ENCODE measurements around the gene TRIP10.

Gene TRIP10

DNA sequence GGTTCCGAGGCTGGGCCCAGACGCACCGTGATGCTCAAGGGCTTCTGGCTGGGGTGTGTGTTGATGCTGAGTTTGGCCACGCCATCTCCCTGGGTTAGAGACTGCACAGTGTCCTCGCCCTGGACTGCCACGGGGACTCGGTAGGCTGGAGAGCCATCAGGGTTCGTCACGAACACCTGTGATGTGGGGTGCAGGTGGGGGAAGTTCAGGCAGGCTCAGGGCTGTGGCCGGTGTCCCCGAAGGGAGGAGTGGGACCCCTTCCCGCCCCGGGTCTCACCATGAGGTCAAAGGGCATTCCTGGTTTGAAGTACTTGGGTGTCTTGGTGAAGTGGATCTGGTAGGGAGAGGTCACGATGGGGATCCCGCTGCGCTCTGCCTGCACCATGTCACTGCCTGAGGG, 27.2 kb upstream of the TRIP10 start:
- no peak for DNase-seq (ENCODE audit: low spot score)

DNA sequence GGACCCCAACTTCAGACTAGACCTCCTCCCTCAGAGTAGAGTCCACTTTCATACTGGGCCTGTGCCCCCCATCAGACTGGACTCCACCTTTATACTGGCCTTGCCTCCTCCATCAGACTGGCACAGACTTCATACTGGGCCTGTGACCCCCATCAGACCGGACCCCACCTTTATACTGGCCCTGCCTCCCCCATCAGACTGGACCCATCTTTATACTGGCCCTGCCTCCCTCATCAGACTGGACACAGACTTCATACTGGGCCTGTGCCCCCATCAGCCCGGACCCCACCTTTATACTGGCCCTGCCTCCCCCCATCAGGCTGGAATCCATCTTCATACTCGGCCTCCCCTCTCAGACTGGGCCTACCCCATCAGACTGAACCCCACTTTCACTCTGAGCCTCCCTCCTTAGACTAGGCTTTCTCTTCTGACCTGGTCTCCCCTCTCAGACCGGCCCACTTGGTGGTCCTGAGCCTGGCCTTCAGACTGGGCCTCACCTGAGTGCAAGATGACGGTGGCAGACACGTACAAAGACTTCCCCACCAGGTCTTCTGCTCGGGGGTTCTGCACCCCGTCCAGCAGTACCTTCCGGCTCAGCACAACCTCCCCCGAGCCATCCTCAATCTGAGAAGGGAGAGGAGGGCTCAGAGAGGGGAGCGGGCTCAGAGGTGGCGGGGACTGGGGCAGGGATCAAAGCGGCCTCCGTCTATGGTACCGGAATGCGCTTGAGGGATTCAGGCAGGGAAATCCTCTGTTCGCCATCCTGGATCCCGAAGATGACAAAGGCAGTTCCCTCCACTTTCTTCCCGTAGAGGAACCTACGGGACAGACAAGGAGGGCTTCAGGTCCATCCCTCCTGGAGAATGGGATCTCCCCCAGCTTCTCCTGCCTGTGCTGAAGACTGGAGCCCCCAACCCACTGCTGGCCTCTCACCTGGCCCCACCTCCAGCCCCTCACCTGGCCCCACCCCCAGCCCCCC, 26.5 kb upstream of the TRIP10 start:
- DNase-seq (ENCODE audit: low spot score): no peak

DNA sequence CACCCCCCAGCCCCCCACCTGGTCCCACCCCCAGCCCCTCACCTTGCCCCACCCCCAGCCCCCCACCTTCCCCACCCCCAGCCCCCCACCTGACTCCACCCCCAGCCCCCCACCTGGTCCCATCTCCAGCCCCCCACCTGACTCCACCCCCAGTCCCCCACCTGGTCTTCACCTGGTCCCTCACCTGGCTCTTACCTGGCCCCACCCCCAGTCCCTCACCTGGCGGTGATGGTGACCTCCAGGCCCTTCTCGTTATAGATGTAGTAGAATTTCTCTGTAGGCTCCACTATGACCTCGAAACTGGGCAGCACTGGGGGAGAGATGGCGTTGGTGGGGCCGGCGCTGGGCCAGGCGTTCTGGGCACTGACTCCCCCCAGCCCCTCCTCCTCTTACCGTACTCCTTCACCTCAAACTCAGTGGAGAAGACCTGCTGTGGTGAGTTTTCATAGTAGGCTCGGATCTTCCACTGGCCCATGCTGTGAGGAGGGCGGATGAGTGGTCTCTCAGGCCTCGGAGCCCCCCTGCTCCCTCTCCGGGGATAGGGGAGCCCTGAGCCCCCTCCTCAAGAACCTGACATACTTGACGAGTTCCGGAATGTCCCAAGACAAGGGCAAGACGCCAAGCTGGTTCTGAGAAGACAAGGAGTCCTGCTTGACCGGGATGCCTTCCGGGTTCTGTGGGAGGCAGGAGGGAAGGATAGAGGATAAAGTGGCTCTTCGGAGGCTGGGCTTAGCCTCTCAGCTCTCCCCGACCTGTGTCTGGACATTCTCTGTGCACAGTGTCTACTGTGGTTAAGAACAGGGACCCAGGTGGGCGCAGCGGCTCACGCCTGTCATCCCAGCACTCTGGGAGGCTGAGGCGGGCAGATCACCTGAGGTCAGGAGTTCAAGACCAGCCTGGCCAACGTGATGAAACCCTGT, 25.4 kb upstream of the TRIP10 start:
- DNase-seq (ENCODE audit: low spot score): no peak

DNA sequence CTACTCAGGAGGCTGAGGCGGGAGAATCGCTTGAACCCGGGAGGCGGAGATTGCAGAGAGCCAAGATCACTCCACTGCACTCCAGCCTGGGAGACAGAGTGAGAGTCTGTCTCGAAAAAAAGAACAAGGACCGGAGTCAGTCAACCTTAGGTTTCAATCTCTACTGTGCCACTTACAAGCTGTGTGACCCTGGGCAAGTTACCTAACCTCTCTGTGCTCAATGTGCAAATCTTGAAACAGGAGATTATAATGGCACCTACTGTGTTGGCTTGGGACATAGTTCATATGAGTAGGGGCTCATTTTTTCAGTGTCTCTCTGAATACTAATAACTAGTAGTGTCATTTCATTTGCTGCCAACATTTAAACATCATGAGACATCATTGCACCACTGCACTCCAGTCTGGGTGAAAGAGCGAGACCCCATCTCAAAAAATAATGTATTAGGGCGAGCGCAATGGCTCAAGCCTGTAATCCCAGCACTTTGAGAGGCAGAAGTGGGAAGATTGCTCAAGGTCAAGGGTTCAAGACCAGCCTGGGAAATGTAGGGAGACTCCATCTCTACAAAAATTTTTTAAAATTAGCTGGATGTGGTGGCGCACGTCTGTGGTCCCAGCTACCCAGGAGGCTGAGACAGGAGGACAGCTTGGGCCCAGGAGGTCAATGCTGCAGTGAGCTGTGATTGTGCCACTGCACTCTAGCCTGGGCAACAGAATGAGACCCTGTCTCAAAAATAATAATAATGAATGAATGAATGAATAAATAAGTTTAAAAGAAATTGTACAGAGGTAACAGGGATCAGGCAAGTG, 24.5 kb upstream of the TRIP10 start:
- no peak for DNase-seq (ENCODE audit: low spot score)

GRCh38 chr19:6716610-6716970, 22.9 kb upstream of the TRIP10 start:
- no peak for DNase-seq (ENCODE audit: low spot score)

- no peak for DNase-seq (ENCODE audit: low spot score)
These were observed 22.4 kb upstream of the TRIP10 start for GRCh38 chr19:6717036-6717435.

GRCh38 chr19:6717441-6717971, 22.0 kb upstream of the TRIP10 start:
- no peak for DNase-seq (ENCODE audit: low spot score)

DNA sequence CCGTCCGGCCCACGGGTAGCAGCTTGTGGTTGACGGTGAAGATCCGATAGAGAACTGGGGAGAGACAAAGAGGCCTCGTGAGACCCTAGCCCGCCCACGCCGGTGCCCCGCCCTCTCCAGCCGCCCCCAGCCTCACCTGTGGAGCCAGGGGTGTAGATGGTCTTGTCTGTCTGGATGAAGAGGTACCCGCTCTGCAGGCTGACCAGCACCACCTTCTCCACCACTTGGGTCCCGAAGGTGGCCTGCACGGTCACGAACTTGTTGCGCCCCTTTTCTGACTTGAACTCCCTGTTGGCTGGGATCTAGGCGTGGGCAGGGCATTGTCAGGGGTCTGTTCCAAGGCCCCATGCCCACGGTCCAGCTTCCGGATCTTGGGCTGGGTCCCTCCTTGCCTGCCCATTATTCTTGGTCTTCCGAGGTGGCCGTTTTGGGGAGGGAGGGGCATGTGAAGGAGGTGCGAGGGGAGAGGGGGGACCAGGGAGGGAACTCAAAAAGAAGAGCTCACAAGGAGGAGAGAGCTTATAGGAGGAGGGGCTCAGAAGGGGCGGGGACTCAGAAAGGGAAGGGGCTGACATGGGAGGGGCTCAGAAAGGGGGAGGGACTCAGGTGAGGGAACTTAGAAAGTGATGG, 21.3 kb upstream of the TRIP10 start:
- DNase-seq (ENCODE audit: low spot score): no peak

DNA sequence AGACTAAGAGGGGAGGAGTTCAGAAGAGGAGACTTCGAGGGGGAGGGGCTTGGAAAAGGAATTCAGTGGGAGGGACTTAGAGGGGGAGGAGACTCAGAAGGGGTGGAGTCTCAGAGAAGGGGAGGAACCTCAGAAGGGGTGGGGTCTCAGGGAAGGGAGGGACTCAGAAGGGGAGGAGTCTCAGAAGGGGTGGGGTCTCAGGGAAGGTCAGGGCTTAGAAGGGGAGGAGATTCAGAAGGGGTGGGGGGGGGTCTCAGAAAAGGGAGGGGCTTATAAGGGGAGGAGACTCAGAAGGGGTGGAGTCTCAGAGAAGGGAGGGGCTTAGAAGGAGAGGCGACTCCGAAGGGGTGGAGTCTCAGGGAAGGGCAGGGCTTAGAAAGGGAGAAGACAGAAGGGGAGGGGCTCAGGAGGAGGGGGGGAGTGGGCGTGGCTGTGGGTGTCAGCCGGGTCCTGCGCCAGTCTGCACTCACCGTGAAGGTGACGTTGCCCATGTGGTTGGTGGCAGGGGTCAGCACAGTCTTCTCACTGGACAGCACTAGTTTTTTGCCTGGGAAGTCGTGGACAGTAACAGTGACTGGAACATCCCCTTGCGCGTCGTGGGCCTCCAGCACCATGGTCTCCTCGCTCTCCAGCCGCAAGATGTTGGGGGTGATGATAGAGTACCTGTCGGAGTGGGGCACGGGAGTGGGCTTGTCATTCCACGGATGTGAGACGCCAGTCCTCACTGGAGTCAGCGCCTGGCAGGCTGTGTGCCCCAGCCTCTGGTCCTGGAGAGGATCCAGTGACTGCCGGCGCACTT, 20.5 kb upstream of the TRIP10 start:
- peak; percentile 34 for DNase-seq (ENCODE audit: low spot score)

DNA sequence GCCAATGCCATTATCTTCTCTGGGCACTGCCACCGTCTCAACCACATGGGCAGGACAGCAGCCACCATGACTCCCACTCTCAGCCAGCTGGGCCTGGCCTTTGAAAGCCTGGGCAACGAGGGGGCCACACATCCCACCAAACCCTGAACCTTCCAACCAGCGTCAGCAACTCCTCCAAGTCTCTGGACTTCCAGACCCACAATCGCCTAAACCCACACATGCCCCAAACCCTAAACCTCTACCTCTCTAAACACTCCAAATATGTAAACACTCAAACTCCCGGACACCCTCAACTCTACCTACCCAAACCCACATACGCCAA, 20.0 kb upstream of the TRIP10 start:
- DNase-seq (ENCODE audit: low spot score): no peak

DNA sequence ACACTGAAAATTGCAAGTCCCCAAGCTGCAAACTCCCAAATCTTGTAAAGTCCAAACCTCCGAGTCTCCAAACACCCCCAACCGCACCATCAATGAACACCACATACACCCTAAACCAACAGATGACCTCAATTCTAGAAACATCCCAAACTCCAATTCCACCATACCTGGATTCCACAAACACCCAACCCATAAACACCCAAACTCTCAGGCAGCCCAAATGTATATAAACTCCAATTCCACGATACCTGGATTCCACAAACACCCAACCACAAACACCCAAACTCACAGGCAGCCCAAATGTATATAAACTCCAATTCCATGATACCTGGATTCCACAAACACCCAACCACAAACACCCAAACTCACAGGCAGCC, 19.5 kb upstream of the TRIP10 start:
- no peak for DNase-seq (ENCODE audit: low spot score)

DNA sequence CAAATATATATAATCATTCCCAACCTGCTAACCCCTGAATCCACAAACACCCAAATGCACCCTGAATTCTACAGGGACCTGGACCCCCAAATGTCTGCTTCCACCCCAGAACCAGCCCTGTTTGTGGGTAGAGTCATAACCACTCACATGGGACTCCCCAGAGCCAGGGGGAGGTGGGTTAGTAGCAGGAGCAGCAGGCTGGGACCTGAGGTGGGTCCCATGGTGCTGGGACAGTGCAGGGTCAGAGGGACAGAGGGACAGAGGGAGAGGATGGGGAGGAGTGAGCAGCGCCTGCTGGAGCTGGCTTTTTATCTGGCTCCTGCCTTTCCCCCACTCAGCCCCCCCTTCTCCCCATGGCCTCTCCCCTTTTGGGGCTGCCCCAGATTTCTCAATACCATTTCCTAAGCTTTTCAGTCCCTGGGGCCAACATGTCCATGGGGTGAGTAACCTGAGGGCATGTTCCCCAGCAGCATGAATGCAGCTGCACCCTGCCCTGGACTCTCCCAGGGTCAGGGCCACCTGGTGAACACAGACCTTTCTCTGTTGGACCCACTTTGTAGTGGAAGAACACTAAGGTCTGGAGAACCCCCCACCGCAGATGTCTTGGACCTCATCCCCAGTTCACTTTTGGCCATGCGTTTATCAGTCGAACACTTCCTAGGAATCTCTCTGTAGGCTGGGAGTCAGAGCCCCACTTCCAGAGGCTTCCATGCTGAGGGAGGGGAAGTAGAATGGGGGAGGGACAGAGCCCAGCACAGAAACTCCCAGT, 18.9 kb upstream of the TRIP10 start, which contains the start of gene C3:
TSS of gene C3 (minus strand) at position 282 of the 769 bp plus-strand sequence. CDS start at position 221, 61 bp downstream.
- peak; percentile 87 for DNase-seq (ENCODE audit: low spot score)

DNA sequence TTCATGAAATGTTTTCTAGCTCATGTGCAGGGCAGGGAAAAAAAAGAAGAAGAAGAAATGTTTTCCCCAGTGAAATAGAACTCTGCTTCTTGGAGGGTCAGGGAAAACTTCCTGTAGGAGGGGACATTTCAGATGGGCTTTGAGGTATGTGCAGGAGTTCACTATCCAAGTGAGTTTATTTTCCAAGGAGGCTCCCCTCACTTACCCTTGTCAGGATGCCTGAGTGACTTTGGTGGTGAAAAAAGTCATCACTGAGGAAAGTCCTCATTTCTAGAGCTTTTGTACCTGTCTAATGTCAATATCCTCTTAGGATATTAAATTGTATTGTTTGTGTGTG, 18.4 kb upstream of the TRIP10 start:
- DNase-seq (ENCODE audit: low spot score): no peak

DNA sequence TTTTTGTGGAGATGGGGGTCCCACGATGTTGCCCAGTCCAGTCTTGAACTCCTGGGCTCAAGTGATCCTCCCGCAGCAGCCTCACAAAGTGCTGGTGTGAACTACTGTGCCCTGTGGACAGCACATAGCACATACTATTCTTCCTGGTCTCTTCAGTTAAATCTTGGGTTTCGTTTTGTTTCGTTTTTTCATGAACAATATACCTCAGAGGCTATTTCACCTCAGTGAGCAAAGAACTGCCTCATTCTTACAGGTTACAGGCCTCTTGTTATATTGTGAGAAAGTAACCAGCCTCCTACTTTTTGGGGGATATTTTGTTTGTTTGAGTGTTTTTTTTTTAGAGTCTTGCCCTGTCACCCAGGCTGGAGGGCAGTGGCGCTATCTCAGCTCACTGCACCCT, 17.7 kb upstream of the TRIP10 start:
- DNase-seq (ENCODE audit: low spot score): no peak

- DNase-seq (ENCODE audit: low spot score): peak; percentile 42
These were observed 16.3 kb upstream of the TRIP10 start for GRCh38 chr19:6723108-6723618.

DNA sequence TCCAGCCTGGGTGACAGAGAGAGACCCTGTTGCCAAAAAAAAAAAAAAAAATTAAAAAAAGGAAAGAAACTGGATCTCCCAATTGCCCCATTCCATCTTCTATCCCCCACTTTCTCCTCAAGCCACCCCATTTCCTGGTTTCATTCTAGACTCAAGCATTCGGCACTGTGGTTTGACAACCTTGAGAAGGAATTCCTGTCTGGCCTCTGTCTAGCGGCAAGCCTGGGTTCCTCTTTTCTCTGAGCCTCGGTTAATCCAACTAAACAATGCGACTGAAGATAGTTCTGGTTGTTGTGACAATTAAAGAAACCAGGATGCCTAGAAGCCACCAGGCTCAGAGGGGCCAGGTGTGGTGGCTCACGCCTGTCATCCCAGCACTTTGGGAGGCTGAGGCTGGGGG, 15.7 kb upstream of the TRIP10 start:
- DNase-seq (ENCODE audit: low spot score): no peak

- no peak for DNase-seq (ENCODE audit: low spot score)
These were observed 14.6 kb upstream of the TRIP10 start for GRCh38 chr19:6724631-6725492.

DNA sequence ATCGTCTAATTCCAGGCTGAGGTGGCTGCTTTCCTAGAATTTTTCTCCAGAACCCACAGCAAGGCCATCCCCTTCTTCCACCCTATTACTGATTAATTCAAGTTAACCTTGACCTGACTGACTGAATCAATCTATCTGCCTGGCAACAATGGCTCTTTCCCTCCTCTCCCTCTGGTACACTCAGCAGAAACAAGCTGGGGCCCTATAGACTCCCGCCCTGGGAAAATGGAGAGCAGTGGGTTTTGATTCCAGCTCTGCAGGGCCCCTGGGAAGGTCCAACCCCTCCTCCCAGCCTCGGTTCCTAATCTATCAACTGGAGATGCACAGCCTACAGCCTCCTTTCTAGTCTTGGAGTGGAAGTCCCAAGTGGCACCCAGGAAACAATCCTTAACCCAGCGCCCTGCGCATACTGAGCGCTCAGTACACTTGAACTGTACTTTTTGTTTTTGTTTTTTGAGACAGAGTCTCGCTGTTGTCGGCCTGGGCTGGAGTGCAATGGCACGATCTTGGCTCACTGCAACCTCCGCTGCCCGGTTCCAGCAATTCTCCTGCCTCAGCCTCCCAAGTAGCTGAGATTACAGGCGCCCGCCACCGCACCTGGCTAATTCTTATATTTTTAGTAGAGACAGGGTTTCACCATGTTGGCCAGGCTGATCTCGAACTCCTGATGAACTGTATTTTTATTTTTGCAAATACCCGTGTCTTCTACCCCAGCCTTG, 13.8 kb upstream of the TRIP10 start:
- DNase-seq (ENCODE audit: low spot score): no peak

Measured in AG08395 (cell line).